ENCODE measurements around the gene PPP1R1C.

Gene PPP1R1C

DNA sequence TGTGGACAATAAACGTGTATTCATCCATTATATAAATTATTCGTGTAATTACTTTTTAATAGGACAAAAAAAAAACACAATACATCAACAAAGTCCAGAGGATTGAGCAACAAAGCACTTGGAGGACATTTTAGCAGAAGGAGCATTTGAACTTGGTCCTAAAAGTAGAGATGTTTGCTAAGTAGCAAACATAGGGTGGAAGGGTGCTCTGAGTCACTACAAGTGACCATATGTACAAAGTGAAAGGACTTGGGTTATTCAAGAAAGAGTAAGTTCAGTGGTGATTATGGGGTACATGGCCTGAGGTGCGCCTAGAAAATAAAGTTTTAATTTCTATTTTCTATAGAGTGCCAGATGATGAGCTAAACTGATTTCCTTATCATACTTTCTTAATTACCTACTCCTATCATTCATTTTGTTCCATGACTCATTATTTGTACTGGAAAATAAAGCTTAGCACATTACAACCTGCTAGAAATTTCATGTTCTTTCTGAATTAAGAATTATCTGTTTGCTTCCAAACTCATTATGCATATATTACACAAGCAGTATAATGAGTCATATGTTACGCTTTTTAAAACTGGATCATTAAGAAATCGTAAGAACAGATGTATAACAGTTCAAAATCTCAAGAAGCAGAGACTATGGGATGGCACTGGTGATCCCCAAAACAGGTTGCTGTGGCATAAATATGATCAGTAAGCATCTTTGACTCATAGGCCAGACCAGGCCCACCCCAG, 13.1 kb upstream of the PPP1R1C start:
- DNase-seq: no peak

GRCh38 chr2:181973171-181973783, 12.4 kb upstream of the PPP1R1C start:
- DNase-seq: no peak

DNA sequence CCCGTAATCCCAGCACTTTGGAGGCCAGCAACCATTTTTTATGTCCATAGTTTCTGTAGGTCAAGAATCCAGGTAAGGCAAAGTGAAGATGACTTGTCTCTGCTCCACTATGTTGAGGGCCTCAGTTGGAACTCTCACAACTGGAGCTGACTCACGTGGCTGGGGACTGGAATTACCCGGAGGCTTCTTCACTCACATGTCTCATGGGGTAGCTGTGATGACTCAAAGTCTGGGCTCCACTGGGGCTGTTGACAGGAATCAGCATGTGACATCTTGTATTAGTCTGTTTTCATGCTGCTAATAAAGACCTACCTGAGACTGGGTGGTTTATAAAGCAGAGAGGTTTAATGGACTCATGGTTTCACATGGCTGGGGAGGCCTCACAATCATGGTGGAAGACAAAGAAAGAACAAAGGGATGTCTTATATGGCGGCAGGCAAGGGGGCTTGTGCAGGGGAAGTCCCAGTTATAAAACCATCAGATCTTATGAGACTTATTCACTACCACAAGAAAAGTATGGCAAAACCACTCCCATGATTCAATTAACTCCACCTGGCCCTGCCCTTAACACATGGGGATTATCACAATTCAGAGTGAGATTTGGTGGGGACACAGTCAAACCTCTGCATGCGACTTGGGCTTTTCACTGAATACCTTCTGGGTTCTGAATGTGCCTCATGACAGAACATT, 7.8 kb upstream of the PPP1R1C start:
- no peak for DNase-seq

- DNase-seq: no peak
These were observed 7.1 kb upstream of the PPP1R1C start for GRCh38 chr2:181978351-181979150.

DNA sequence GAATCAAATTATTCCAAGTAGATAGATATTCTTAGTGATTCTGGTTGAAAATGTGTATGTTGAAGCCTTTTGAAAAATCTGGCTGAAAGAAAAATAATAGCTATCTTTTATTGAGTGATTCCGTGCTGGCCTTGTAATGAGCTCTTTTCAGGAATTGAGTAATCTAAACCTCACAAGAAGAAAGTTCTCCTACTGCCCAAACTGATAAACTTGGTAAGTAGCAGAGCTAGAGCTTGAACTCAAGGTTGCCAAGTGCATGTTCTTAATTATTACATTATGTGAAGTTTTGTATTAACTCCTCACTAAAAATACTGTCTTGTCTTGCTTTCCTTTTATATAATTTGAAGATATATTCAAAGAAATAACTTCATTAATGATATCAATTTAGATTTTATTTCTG, 1.6 kb upstream of the PPP1R1C start:
- no peak for DNase-seq

GRCh38 chr2:181984814-181985631, 630 bp upstream of the PPP1R1C start:
- DNase-seq: no peak

DNA sequence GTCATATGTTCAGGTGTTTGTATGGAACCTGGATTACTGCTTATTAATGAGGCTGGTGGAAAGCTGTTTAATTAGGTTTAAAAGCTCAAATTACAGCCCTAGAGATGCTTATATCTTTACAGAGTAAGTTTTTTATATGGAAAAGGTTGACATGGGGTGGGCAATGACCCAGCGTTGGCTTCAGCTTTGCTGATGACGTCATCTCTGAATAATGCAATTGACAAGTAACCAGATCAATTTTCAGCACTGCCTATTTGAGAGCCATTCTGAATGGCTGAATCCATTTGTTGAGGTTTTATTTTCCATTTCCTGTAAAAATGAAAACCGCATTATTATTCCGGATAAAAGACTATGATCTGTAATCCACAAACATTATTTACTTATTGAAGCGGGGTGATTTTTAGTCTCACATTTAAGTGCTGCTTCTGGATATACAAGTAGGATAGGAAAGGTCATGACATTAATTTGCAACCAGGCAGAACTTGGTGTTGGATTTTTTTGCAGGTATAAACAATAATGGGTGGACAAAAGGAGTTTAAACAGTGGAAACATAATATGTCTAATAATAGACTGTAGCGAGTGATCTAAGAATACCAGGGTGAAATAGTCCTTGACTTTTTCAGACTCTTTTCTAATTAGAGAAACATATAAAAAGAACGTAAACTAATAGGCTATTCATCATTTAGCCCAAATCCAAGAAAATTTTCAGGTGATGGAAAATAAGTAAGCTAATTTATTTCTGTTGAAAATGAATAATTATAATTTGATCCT, 2.7 kb downstream of the PPP1R1C start:
- no peak for DNase-seq

- no peak for DNase-seq
These were observed 3.4 kb downstream of the PPP1R1C start for GRCh38 chr2:181989099-181989498.

DNA sequence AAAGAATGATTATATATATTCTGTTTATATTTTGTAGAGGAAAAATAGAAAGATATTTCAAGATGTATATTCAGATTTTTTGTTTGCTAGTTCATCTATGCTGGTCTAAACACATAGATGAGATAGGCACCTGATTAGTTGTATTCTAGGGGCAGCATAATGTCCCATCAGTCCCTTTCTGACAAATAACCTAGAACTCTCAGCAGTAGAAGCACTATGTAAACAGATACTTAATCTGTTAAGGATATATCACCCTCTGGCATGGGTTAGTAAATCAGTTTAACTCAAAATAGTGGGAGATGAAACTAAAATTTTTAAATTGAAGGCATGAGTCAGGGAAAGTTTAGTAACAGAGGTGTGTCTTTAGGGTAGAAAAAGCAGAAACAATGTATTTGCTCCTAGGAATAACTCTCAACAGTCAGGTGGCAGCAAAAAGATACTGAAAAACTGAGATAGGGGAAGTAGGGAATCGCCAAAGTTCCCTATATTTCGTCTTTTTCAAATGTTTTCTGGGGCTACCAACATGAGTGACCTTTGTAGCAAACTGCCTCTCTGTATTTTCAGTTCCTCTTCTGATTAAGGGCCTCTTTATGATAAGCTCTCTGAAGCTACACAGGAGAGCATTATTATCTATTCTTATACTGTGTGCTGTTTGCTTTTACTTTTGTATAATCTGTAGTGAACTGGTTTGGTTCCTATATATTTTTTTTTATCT, 5.7 kb downstream of the PPP1R1C start:
- DNase-seq: no peak

- no peak for DNase-seq
These were observed 7.1 kb downstream of the PPP1R1C start for GRCh38 chr2:181992776-181993175.

GRCh38 chr2:181995289-181995688, 9.6 kb downstream of the PPP1R1C start:
- DNase-seq: no peak

DNA sequence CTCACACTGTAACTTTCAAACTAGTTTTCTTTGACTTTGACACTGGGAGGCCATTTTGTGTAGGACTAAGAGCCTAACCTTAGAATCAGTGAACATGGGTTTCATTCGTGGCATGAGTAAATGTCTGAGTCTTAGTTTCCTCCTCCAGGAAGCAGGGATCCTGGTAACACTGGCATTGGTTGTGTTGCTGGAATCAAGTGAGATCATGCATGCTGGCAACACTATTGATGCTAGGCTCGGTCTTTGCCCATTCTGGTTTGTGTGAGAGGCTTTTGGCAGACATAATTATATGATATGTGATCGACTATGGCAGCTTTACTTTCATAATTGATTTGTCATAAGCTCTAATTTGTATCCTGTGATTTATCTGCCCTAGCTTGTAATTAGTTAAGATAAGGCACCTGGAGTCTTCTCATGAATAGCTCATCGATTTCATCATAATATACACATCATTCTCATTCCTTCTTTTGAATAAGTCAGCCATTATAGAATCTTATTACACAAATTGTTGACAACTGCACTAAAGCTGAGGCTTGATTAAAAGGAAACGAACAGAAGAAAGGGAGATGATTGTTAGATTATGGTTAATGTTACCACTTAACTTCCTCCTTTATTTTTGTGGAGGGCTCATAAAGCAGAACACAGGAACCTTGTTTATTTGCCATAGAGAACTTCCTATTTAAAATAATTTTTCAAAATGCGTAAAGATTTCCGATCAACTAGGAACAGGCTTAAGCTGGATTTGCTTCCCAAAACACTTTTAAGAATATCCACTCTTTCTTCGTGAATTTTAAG, 12.6 kb downstream of the PPP1R1C start:
- no peak for DNase-seq

DNA sequence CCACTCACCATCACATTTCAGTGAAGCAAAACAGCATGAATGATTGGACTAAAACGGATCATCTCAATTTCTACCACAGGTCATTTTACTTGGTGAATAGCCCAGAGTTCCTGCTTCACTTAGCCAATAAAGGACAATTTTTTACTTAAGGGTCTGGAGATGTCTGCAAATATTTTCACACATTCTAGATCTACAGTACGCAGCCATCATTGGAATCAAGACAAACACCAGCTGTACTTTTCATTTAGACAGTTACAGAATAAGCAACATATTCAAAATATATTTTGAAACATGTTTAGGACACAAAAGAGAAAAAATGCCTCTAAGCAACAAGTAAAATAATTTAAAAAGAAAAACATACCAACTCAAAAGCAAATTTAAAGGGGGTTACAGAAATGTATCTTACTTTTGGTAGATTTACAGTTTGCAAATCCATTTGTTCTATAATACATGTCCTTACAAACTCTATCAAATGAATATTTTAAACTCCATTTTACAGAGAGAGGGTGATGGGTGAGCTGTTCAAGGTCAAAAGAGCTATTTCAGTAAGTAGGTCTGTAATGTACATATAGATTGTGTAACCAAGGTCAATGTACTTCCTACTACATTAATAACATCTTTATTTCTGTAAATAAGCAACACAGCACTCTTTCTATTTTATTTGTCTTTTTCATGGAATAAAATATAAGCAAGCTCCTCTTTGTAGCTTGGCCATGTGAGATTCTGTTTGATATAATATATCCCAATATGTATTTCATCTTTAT, 13.4 kb downstream of the PPP1R1C start:
- no peak for DNase-seq

- no peak for DNase-seq
These were observed 14.3 kb downstream of the PPP1R1C start for GRCh38 chr2:181999911-182000310.

DNA sequence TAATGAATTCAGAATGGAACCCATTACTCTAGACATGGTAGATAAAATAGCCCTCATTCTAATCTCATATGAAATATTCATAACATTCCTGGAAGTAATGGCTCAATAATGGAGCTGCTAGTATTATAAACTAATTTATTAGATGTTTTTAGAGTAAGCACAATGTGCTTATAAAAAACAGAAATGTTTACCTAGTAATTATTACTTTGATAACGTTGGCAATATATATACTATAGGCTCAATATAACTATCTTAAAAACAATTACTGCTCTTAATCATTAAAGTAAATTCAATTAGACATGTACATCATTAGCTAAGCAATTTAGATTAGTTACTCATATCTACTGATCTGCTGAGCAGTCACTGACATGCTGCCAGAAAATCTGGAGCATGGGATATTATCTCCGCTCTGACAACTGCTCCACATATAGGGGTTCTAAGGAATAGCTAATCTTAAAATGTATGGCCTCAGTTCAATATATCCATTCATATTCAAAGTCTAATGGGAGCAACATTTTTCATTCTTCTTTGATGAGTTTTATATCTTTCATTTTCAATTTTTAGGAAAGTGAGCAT, 19.4 kb downstream of the PPP1R1C start:
- no peak for DNase-seq

DNA sequence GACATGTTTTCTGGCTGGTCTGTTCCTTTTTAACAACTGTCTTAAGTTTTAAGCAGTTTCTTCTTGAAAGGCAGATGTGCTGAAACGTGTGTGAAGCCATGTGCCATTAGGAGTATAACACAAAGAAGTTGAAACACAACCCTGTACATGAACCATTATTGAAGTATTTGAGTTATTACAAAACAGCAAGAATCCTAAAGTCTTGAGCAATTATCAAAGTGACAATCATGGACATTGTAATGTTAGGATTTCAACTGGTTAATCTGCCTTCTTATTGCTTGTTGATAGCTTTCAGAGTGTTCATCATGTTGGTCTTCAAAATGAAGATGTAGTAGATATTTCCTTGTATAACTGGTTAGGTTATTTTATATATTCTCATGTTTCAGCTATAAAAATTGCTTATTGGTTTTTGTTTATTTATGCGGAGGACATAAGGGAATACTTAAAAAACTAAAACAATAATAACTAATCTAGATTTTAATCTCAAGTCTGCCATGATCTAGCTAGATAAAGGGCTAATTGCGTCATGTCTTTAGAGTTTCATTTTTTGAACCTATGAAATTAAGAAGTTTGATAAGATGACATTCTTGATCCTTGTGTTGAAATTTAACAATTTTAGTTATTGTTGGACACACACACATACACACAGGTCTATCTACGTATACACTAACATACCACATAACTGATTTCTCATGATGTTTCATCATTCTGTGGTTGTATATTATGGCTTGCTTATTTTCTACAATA, 21.1 kb downstream of the PPP1R1C start:
- no peak for DNase-seq

GRCh38 chr2:182014284-182014683, 28.6 kb downstream of the PPP1R1C start:
- DNase-seq: no peak
